Stomach (tissue), 9 donors: ENCODE data around the gene SLC17A3. TPM values are rescaled to one million over a fixed set of nuclear protein-coding genes. Genes with fewer than 3 reads are reported as not detected.
A peak's percentile ranks its signal among the peaks of the same experiment; 100 is the strongest.

Experiments
- DNase-seq, 2 donors: peaks; one replicate each; pipeline versions ENCODE4 v3.0.0 to v3.0.0-alpha.2; 2013 to 2019
- H3K27ac ChIP-seq, 5 donors: fragments of 200-600 bp in 4 of 5; sonication (generic) in 4 of 5; one replicate each; pipeline ENCODE4 v1.5.1; 2013 to 2019; ENCODE audit warnings: mild to moderate bottlenecking in 1 of 5, moderate library complexity in 1 of 5
- H3K27me3 ChIP-seq, 3 donors: fragments of 200-600 bp; sonication (generic); one replicate each; pipeline ENCODE4 v1.5.1; 2017 to 2019; ENCODE audit warnings: mixed run types in 1 of 3
- H3K36me3 ChIP-seq, 4 donors: fragments of 200-600 bp; sonication (generic); 1 replicate in 3 of 4; 2 replicates in 1 of 4; pipeline ENCODE4 v1.5.1; 2016 to 2019
- H3K4me1 ChIP-seq, 4 donors: fragments of 200-600 bp; sonication (generic); one replicate each; pipeline ENCODE4 v1.5.1; 2016 to 2019
- H3K4me3 ChIP-seq, 4 donors: fragments of 200-600 bp; sonication (generic) in 3 of 4; one replicate each; pipeline ENCODE4 v1.5.1; 2016 to 2019; ENCODE audit warnings: mild to moderate bottlenecking in 1 of 4
- H3K9me3 ChIP-seq, 4 donors: fragments of 200-600 bp; sonication (generic); one replicate each; pipeline ENCODE4 v1.5.1; 2016 to 2019
- EP300 ChIP-seq: sonication (generic); formaldehyde crosslinking; IDR thresholded peaks from one replicate; pipeline ENCODE4 v1.6.1; 2017; ENCODE audit warnings: antibody characterized with exemption
- POLR2A ChIP-seq, 4 donors: fragments of 450-650 bp; IDR thresholded peaks; one replicate each; pipeline ENCODE4 v1.6.1; 2016; ENCODE audit warnings: antibody characterized with exemption in 4 of 4, control low read depth in 2 of 4, mild to moderate bottlenecking in 1 of 4, moderate library complexity in 1 of 4
- POLR2AphosphoS5 ChIP-seq, 3 donors: sonication (generic); formaldehyde crosslinking; IDR thresholded peaks; one replicate each; pipeline ENCODE4 v1.6.1; 2016; ENCODE audit warnings: antibody characterized with exemption in 3 of 3
- WGBS, 5 donors: extraction: QIAGEN DNeasy Blood & Tissue Kit in 3 of 5; methylation state at CpG; one replicate each; pipeline versions ENCODE4 v1.1.5 to v1.1.7; 2013 to 2018; 5-methylcytosine and 5-hydroxymethylcytosine counted together
- intact Hi-C: fragments of 100-400 bp; cut with DNase I; formaldehyde crosslinking; loops from one replicate; pipeline ENCODE4 v1.15.1; 2023; ENCODE audit warnings: low total_unique reads
- polyA plus RNA-seq, 3 donors: library from polyadenylated mRNA; stranded (reverse); fragments of 200-250 nt; gene quantifications; one replicate each; pipeline ENCODE4 v1.2.3, GENCODE V29; 2013
- total RNA-seq, 5 donors: library from RNA; depleted of rRNA; stranded (reverse); fragments of >200 nt; gene quantifications; one replicate each; pipeline versions ENCODE4 v1.1.0 to v1.2.3, GENCODE V29; 2014 to 2016
- TF ChIP-seq, protein P1 (sequence below), 7 experiments: fragments of 450-650 bp in 4 of 7; fragments of 200-600 bp in 3 of 7; sonication (generic) in 3 of 7; IDR thresholded peaks; one replicate each; pipeline ENCODE4 v1.5.1; 2016 to 2019; ENCODE audit warnings: antibody characterized with exemption in 7 of 7, control low read depth in 2 of 7, mild to moderate bottlenecking in 1 of 7
- donor health status: healthy with polysubstance abuse.
- donor health status: Bipolar disorder and iron deficiency.
- donor health status: healthy.

The SLC17A3 gene
- total and polyA plus RNA-seq, 8 donors: not detected

DNA sequence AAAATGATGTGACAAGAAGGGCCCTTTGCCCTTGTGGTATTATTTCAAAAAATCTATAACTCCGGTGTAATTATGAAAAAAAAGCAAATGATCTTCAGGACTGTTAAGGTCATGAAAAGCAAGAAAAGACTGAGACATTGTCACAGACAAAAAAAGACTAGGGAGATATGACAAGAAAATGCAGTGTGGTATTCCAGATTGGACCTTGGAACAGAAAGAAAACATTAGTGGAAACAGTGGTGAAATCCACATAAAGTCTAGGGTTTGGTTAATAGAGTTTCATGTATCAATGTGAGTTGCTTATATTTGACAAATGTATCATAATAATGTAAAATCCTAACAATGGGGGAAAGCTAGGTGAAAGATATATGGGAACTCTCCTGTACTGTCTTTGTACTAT is 26.8 kb upstream of the SLC17A3 start:
- no peak for TF ChIP-seq POLR2A (IDR thresholded peaks at IDR 0.05)
- no peak for TF ChIP-seq EP300
- TF ChIP-seq, protein P1, sequence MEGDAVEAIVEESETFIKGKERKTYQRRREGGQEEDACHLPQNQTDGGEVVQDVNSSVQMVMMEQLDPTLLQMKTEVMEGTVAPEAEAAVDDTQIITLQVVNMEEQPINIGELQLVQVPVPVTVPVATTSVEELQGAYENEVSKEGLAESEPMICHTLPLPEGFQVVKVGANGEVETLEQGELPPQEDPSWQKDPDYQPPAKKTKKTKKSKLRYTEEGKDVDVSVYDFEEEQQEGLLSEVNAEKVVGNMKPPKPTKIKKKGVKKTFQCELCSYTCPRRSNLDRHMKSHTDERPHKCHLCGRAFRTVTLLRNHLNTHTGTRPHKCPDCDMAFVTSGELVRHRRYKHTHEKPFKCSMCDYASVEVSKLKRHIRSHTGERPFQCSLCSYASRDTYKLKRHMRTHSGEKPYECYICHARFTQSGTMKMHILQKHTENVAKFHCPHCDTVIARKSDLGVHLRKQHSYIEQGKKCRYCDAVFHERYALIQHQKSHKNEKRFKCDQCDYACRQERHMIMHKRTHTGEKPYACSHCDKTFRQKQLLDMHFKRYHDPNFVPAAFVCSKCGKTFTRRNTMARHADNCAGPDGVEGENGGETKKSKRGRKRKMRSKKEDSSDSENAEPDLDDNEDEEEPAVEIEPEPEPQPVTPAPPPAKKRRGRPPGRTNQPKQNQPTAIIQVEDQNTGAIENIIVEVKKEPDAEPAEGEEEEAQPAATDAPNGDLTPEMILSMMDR (IDR thresholded peaks at IDR 0.05): no peak
- TF ChIP-seq POLR2AphosphoS5 (IDR thresholded peaks at IDR 0.05): no peak
- DNase-seq: no peak
- no peak overlapping the region for H3K27ac ChIP-seq
- H3K9me3 ChIP-seq: no peaks in the 10 kb centered on the region
- intact Hi-C loops: no loop called here
- H3K36me3 ChIP-seq: no peaks in the 10 kb centered on the region
- WGBS, 5 donors: 68 to 84% (median 81%) methylated on average over 1 of the region's 1 CpG
- no peak overlapping the region for H3K4me3 ChIP-seq
- H3K27me3 ChIP-seq: no peaks in the 10 kb centered on the region
- no peaks in the 10 kb centered on the region for H3K4me1 ChIP-seq

DNA sequence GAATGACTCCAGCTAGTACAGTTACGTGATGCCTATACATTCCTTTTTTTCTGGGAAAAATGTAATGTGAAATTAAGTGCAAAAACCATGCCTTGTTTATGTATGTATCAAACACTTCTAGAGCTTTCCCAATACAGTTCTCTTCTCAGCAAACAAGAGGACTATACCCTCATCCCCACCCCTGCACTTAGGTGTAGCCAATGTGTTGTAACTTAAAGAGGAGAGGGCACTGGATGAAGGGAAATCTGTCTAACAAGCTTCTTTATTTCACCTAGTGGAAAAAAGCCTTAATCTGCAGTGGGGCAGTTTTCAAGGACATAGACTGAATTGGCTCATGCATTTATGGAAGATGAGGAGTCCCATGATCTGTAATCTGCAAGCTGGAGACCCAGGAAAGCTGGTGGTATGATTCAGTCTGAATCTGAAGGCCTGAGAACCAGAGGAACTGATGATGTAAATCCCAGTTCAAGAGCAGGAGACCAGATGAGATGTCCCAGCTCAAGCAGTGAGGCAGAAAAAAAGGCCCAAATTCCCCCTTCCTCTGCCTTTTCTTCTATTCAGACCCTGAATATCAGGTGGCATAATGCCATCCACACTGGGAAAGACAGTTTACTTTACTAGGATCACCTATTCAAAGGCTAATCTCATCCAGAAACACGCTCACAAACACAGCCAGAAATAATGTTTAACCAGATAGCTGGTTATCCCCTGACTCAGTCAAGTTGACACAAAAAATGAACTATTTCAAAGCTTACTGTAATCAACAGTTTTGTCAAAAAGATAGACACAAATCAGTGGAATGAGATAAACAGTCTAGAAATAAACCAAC is 25.8 kb upstream of the SLC17A3 start:
- Histone ChIP-seq H3K27ac (no peak overlapping the region), H3K27me3 (no peaks in the 10 kb centered on the region), H3K4me3 (no peak overlapping the region), H3K9me3 (no peaks in the 10 kb centered on the region), H3K4me1 (no peaks in the 10 kb centered on the region), H3K36me3 (no peaks in the 10 kb centered on the region)
- WGBS, 5 donors: 42 to 62% (median 57%) methylated on average over 2 of the region's 2 CpGs
- TF ChIP-seq POLR2A (IDR thresholded peaks at IDR 0.05) (no peak), EP300 (no peak), POLR2AphosphoS5 (IDR thresholded peaks at IDR 0.05) (no peak)
- TF ChIP-seq, protein P1 (IDR thresholded peaks at IDR 0.05): no peak
- DNase-seq: no peak
- intact Hi-C loops: no loop called here

DNA sequence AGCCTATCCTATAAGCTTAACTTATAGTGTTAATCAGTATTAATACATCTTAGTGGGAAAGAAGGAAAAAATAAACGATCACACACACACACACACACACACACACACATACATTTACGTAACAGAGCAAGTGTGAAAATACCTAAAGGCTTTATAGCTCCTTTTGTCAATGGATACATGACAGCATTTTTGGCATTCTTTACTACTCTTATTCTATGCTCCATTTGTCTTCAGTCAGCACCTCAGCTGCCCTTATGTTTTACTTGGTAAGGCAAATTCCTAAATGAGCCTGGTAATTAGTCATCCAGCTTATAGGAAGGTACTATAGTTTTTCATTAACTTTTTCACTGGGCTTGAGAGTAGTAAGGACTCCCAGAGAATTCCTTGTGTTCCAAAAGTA is 25.1 kb upstream of the SLC17A3 start:
- intact Hi-C loops: no loop called here
- 63 to 77% (median 71%) methylated on average over 2 of the region's 2 CpGs for WGBS, 5 donors
- H3K36me3 ChIP-seq: no peaks in the 10 kb centered on the region

DNA sequence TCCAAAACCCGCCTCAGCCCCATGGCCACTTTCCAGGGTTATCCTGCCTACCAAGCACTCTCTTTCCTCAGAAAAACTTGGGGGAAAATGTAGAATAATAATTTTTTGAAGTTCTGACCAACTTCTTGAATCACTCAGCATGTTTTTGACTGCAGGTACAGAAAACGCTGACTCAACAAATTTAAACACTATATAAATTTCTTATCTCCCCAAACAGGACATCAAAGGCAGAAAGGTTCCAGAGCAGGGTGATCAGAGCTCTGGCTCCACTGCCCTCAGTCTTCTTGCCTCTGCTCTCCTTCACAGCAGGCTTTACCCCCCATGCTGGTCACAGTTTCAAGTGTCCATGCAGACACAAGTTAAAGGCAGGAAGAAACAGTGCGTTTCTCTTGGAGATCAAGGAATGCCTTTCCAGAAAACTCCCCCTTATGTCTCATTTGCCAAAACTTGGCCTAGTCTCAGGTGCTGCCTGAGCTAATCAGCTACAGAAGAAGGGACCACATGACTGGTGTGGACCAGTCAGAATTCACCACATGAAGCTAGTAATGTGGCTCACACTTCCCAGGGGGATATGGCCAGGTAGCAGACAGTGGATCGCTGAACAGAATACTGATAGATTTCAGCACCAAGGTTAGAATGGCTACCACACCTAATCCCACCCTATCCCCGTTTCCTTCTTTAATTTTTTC is 24.4 kb upstream of the SLC17A3 start:
- intact Hi-C loops: no loop called here
- 79 to 89% (median 86%) methylated on average over 5 of the region's 5 CpGs for WGBS, 5 donors
- Histone ChIP-seq H3K4me3 (no peak overlapping the region), H3K4me1 (no peaks in the 10 kb centered on the region), H3K27me3 (no peaks in the 10 kb centered on the region), H3K9me3 (no peaks in the 10 kb centered on the region), H3K27ac (no peak overlapping the region), H3K36me3 (no peaks in the 10 kb centered on the region)
- TF ChIP-seq EP300 (no peak), POLR2A (IDR thresholded peaks at IDR 0.05) (no peak)
- no peak for DNase-seq

More for the DNA sequence above, 25.1 kb upstream of the SLC17A3 start:
- no peaks in the 10 kb centered on the region for H3K27me3 ChIP-seq
- no peak overlapping the region for H3K27ac ChIP-seq
- H3K4me3 ChIP-seq: no peak overlapping the region
- H3K4me1 ChIP-seq: no peaks in the 10 kb centered on the region
- TF ChIP-seq POLR2A (IDR thresholded peaks at IDR 0.05): no peak
- TF ChIP-seq, protein P1 (IDR thresholded peaks at IDR 0.05): no peak
- no peak for TF ChIP-seq POLR2AphosphoS5 (IDR thresholded peaks at IDR 0.05)
- TF ChIP-seq EP300: no peak
- DNase-seq: peak in 1 of 2 donors; percentile 5
- no peaks in the 10 kb centered on the region for H3K9me3 ChIP-seq
